ENCODE data around the gene ENTPD7. TPM values are rescaled to one million over a fixed set of nuclear protein-coding genes. Genes with fewer than 3 reads are reported as not detected.
A peak's percentile ranks its signal among the peaks of the same experiment; 100 is the strongest.

Gene ENTPD7
- total RNA-seq, 2 donors from 2014 or later = 22.6 to 23.9 TPM

- no peaks in the 10 kb centered on the region for H3K4me1 ChIP-seq
- H3K36me3 ChIP-seq = peaks cover 7% of the 10 kb centered on the region
- no peak for TF ChIP-seq CTCF (IDR thresholded peaks at IDR 0.05)
- intact Hi-C loops (cut with DNase I) = no loop called here
- no peak for DNase-seq
- H3K4me3 ChIP-seq = no peak overlapping the region
- H3K27ac ChIP-seq = peak overlapping the region; percentile 8
- H3K9me3 ChIP-seq = no peaks in the 10 kb centered on the region
- H3K27me3 ChIP-seq = no peaks in the 10 kb centered on the region
- no peak overlapping the region for H3K9ac ChIP-seq (ENCODE audit: low read depth in 2 of 2, low read length in 2 of 2)
Measured at GRCh38 chr10:99709480-99710229, 50.3 kb downstream of the ENTPD7 start.

GRCh38 chr10:99711129-99711719 is 51.9 kb downstream of the ENTPD7 start:
- no peak overlapping the region for H3K27ac ChIP-seq

DNA sequence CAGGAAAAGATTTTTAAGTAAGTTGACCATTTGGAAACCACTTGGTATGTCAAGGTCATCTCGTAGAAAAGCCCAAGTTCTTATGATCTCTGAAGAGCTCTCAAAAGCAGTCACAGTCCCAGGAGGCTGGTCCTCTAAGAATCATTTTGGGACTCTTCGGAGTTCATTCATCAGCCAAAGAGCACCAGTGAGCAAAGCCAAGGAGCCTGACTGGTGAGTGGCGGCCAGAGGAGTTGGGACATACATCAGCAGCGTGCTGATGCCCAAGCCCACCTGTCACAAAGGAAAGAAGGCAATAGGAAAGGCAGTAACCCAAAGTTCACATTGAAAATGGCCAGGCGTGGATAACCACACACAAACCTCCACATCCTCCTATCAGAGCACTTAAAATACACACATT is 55.1 kb downstream of the ENTPD7 start:
- no peak overlapping the region for H3K4me3 ChIP-seq

More at GRCh38 chr10:99711129-99711719, 51.9 kb downstream of the ENTPD7 start:
- Histone ChIP-seq H3K4me1 (no peaks in the 10 kb centered on the region), H3K4me3 (no peak overlapping the region), H3K9me3 (no peaks in the 10 kb centered on the region), H3K27me3 (no peaks in the 10 kb centered on the region), H3K36me3 (no peaks in the 10 kb centered on the region), H3K9ac (ENCODE audit: low read depth in 2 of 2, low read length in 2 of 2) (no peak overlapping the region)
- peak; percentile 31 for TF ChIP-seq CTCF (IDR thresholded peaks at IDR 0.05)
- intact Hi-C loops (cut with DNase I) = no loop called here
- peak; percentile 59 for DNase-seq

GRCh38 chr10:99720387-99720786 is 61.1 kb downstream of the ENTPD7 start:
- no peak overlapping the region for H3K4me3 ChIP-seq
- H3K27me3 ChIP-seq = no peaks in the 10 kb centered on the region
- peaks cover 6% of the 10 kb centered on the region for H3K36me3 ChIP-seq
- no peaks in the 10 kb centered on the region for H3K4me1 ChIP-seq
- H3K9me3 ChIP-seq = no peaks in the 10 kb centered on the region
- no peak overlapping the region for H3K9ac ChIP-seq (ENCODE audit: low read depth in 2 of 2, low read length in 2 of 2)
- intact Hi-C loops (cut with DNase I) = no loop called here
- no peak for DNase-seq
- no peak for TF ChIP-seq CTCF (IDR thresholded peaks at IDR 0.05)
- H3K27ac ChIP-seq = no peak overlapping the region

More for the DNA sequence above, 55.1 kb downstream of the ENTPD7 start:
- H3K27me3 ChIP-seq = no peaks in the 10 kb centered on the region
- H3K9me3 ChIP-seq = no peaks in the 10 kb centered on the region
- intact Hi-C loops (cut with DNase I) = no loop called here
- H3K4me1 ChIP-seq = no peaks in the 10 kb centered on the region
- DNase-seq = no peak
- H3K27ac ChIP-seq = no peak overlapping the region
- H3K36me3 ChIP-seq = no peaks in the 10 kb centered on the region
- no peak for TF ChIP-seq CTCF (IDR thresholded peaks at IDR 0.05)
- no peak overlapping the region for H3K9ac ChIP-seq (ENCODE audit: low read depth in 2 of 2, low read length in 2 of 2)

DNA sequence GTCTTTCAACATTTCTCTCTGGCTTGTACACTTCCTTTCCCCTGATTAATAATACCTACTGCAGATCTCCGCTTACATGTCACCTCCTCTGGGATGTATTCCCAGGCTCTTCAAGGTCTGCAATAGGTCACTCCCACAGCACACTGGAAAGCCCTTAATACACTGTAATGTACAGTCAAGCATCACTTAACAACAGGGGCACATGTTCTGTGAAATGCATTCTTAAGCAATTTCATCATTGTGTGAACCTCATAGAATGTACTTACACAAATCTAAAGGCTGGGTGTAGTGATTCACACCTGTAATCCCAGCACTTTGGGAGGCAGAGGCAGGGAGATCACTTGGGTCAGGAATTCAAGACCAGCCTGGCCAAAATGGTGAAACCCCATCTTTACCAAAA is 70.7 kb downstream of the ENTPD7 start:
- no peak for DNase-seq
- no peaks in the 10 kb centered on the region for H3K36me3 ChIP-seq
- no peak overlapping the region for H3K9ac ChIP-seq (ENCODE audit: low read depth in 2 of 2, low read length in 2 of 2)
- no peaks in the 10 kb centered on the region for H3K4me1 ChIP-seq
- no peaks in the 10 kb centered on the region for H3K9me3 ChIP-seq
- TF ChIP-seq CTCF (IDR thresholded peaks at IDR 0.05) = no peak
- no peak overlapping the region for H3K4me3 ChIP-seq
- no peaks in the 10 kb centered on the region for H3K27me3 ChIP-seq
- intact Hi-C loops (cut with DNase I) = no loop called here
- H3K27ac ChIP-seq = no peak overlapping the region

Measured in colonic mucosa (tissue), 4 donors.